ENCODE data around the gene PNMA8B. TPM values are rescaled to one million over a fixed set of nuclear protein-coding genes. Genes with fewer than 3 reads are reported as not detected.

Gene PNMA8B
- total RNA-seq, 1 experiment from 2014 or later = 1.5 TPM

- Histone ChIP-seq H2AFZ (ENCODE audit: low read length) (no peak overlapping the region), H4K8ac (replicated peaks; ENCODE audit: insufficient read length, low read depth, low read length) (no peak overlapping the region), H2BK12ac (ENCODE audit: insufficient read length, low read depth, low read length) (no peak overlapping the region), H3K9me3 (ENCODE audit: control insufficient read depth, low read depth, low read length) (no peaks in the 10 kb centered on the region), H4K91ac (ENCODE audit: insufficient read length, low read depth, low read length) (no peak overlapping the region), H3K27ac (ENCODE audit: insufficient read length, low read depth, low read length) (no peak overlapping the region), H2AK5ac (ENCODE audit: insufficient read length, low read length) (no peak overlapping the region), H3K4me2 (ENCODE audit: insufficient read depth, insufficient read length, low read length) (no peak overlapping the region), H3K27me3 (ENCODE audit: insufficient read depth, low read length) (no peaks in the 10 kb centered on the region), H3K23me2 (ENCODE audit: insufficient read length, low read depth, low read length, poor library complexity, severe bottlenecking) (no peaks in the 10 kb centered on the region), H2BK5ac (ENCODE audit: insufficient read length, low read length) (no peak overlapping the region), H3K23ac (ENCODE audit: insufficient read length, low read depth, low read length) (no peak overlapping the region), H3K79me2 (ENCODE audit: insufficient read depth, low read length) (no peaks in the 10 kb centered on the region), H2BK15ac (ENCODE audit: low read depth, low read length) (no peak overlapping the region), H3K79me1 (ENCODE audit: insufficient read depth, low read depth, low read length, poor library complexity, severe bottlenecking) (no peaks in the 10 kb centered on the region), H4K5ac (ENCODE audit: insufficient read length, low read depth, low read length) (no peak overlapping the region), H2BK20ac (ENCODE audit: low read depth, low read length, poor library complexity, severe bottlenecking) (no peak overlapping the region), H3T11ph (ENCODE audit: low read length) (no peak overlapping the region), H3K4ac (ENCODE audit: low read depth, low read length) (no peak overlapping the region), H2BK120ac (ENCODE audit: low read depth, low read length, poor library complexity, severe bottlenecking) (no peak overlapping the region), H3K9ac (ENCODE audit: extremely low read depth, insufficient read length, low read length) (no peak overlapping the region), H3K4me1 (ENCODE audit: insufficient read depth, low read length) (no peaks in the 10 kb centered on the region), H3K56ac (ENCODE audit: insufficient read length, low read depth, low read length) (no peak overlapping the region), H3K14ac (ENCODE audit: insufficient read depth, low read length) (no peak overlapping the region), H4K20me1 (ENCODE audit: control insufficient read depth, insufficient read depth, insufficient read length) (no peaks in the 10 kb centered on the region), H3K18ac (ENCODE audit: insufficient read length, low read depth, low read length) (no peak overlapping the region)
- Mint-ChIP-seq H3K9me3 (no peaks in the 10 kb centered on the region; a peak in 1 of 5 replicates), H3K36me3 (ENCODE audit: insufficient read depth in 1 of 3, low read depth in 3 of 3) (no peaks in the 10 kb centered on the region; a peak in 1 of 7 replicates), H3K27ac (no peak overlapping the region), H3K27me3 (ENCODE audit: low read depth) (peaks cover 2% of the 10 kb centered on the region), H3K4me1 (peaks cover 5 to 7% of the 10 kb centered on the region in 2 experiments; a peak in 3 of 4 replicates), H3K4me3 (no peak overlapping the region)
- TF ChIP-seq CTCF (conservative IDR thresholded peaks at IDR 0.05) = no peak
- no CpG with 5 or more reads among the region's 6 CpGs for WGBS (ENCODE audit: extremely low coverage, insufficient read length, low lambda C conversion rate)
- DNase-seq = no peak
These were observed 21.8 kb upstream of the PNMA8B start for GRCh38 chr19:46517471-46517870.
